ENCODE results near the gene NENF.

The NENF gene

DNA sequence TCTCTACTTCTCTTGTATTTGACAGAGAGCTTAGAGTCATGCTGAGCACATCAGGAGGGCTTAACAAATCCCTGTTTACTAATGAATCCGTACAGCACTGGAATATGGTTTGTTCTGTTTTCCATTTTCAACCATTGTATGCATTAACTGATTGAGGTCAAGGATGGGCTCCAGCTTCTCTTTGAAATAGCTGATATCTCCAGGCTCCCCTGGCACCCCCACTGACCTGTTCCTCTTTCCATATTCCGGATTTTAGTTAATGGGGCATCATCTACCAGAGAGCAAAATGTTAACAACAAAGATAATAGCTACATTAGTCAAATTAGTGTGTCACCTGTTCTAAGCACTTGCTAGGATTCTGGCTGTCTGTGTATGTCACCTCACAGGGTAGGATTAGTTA lies 57.6 kb downstream of the NENF start:
- TF ChIP-seq EZH2phosphoT487 (IDR thresholded peaks at IDR 0.05; ENCODE audit: low read length) (no peak), EZH2 (optimal IDR thresholded peaks at IDR 0.05; ENCODE audit: low read depth, low read length) (no peak), CTCF (IDR thresholded peaks at IDR 0.05; ENCODE audit: low read length) (no peak)
- H2AFZ ChIP-seq (ENCODE audit: low read length) = no peak overlapping the region

DNA sequence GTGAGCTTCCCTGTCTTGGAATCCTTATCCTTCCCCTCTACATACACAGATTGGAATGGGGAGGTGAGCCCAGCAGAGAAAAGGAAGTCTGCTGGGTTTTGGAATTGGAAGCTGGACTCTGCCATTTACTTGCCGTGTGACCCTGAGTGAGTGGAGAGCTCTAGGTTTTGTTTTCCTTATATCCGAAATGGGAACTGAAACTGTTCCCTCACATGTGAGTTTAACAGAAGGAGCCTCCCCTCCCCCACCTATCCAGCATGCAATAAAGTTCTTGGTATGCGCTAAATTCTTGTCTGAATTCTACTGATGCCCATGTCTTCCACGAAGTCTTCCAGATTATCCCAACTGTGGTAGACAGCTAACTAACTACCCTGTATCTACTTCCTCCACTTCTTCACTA lies 58.7 kb downstream of the NENF start:
- no peaks in the 10 kb centered on the region for H3K27me3 ChIP-seq (replicated peaks; ENCODE audit: insufficient read depth, low read length)
- H3K4me3 ChIP-seq (ENCODE audit: low read length) = no peak overlapping the region
- no peaks in the 10 kb centered on the region for H3K36me3 ChIP-seq (replicated peaks; ENCODE audit: insufficient read depth, low read length)
- no peaks in the 10 kb centered on the region for H4K20me1 ChIP-seq (ENCODE audit: insufficient read depth, low read length)
- no peak overlapping the region for H2AFZ ChIP-seq (ENCODE audit: low read length)
- H3K9ac ChIP-seq (ENCODE audit: low read length) = no peak overlapping the region
- H3K4me2 ChIP-seq (ENCODE audit: low read depth, low read length) = no peak overlapping the region
- H3F3A ChIP-seq (ENCODE audit: insufficient read depth, low read length) = peaks cover 9% of the 10 kb centered on the region
- H3K9me2 ChIP-seq (replicated peaks; ENCODE audit: insufficient read depth, low read length) = no peaks in the 10 kb centered on the region
- H3K27ac ChIP-seq (ENCODE audit: low read length) = no peak overlapping the region
- H3K4me1 ChIP-seq (ENCODE audit: low read length) = peaks cover 26% of the 10 kb centered on the region
- no peak for DNase-seq
- H3K9me3 ChIP-seq (replicated peaks; ENCODE audit: insufficient read depth, low read length) = no peaks in the 10 kb centered on the region
- H3K79me2 ChIP-seq (ENCODE audit: low read length) = no peaks in the 10 kb centered on the region
- TF ChIP-seq EZH2phosphoT487 (IDR thresholded peaks at IDR 0.05; ENCODE audit: low read length) (no peak), EZH2 (optimal IDR thresholded peaks at IDR 0.05; ENCODE audit: low read depth, low read length) (no peak), CTCF (IDR thresholded peaks at IDR 0.05; ENCODE audit: low read length) (no peak)

More for the DNA sequence above, 57.6 kb downstream of the NENF start:
- Histone ChIP-seq H3K79me2 (ENCODE audit: low read length) (no peaks in the 10 kb centered on the region), H3K27ac (ENCODE audit: low read length) (no peak overlapping the region), H3K9me3 (replicated peaks; ENCODE audit: insufficient read depth, low read length) (no peaks in the 10 kb centered on the region), H3K4me1 (ENCODE audit: low read length) (peaks cover 26% of the 10 kb centered on the region), H3K4me2 (ENCODE audit: low read depth, low read length) (0 out of 2 replicates have a peak overlapping the region, but pooled peaks have one; percentile 44), H3F3A (ENCODE audit: insufficient read depth, low read length) (peaks cover 9% of the 10 kb centered on the region), H4K20me1 (ENCODE audit: insufficient read depth, low read length) (no peaks in the 10 kb centered on the region), H3K27me3 (replicated peaks; ENCODE audit: insufficient read depth, low read length) (no peaks in the 10 kb centered on the region), H3K9me2 (replicated peaks; ENCODE audit: insufficient read depth, low read length) (no peaks in the 10 kb centered on the region), H3K36me3 (replicated peaks; ENCODE audit: insufficient read depth, low read length) (no peaks in the 10 kb centered on the region), H3K9ac (ENCODE audit: low read length) (no peak overlapping the region), H3K4me3 (ENCODE audit: low read length) (no peak overlapping the region)
- DNase-seq = no peak
